SK-N-SH (cell line): Measurements from ENCODE around the gene ZNF385C.

Experiments
- CTCF ChIP-seq: fragments of 200-600 bp; sonication (generic); IDR thresholded peaks from 2 replicates; pipeline ENCODE4 v1.6.1; 2017; ENCODE audit warnings: antibody characterized with exemption, mild to moderate bottlenecking, moderate library complexity
- ELF1 ChIP-seq: IDR thresholded peaks from 2 replicates; pipeline ENCODE4 v1.4.0; 2012
- NRF1 ChIP-seq: IDR thresholded peaks from 2 replicates; pipeline ENCODE4 v1.6.1; 2012; ENCODE audit warnings: low read depth, mild to moderate bottlenecking, low read length
- PBX3 ChIP-seq: IDR thresholded peaks from 2 replicates; pipeline ENCODE4; 2012
- POLR2AphosphoS5 ChIP-seq: IDR thresholded peaks from 2 replicates; pipeline ENCODE4 v1.6.1; 2012; ENCODE audit warnings: low read depth, low read length
- REST ChIP-seq: IDR thresholded peaks from 2 replicates; pipeline ENCODE4 v1.6.1; 2012; ENCODE audit warnings: mild to moderate bottlenecking, low read depth, low read length, moderate library complexity
- USF2 ChIP-seq: fragments of 150-350 bp; IDR thresholded peaks from 2 replicates; pipeline ENCODE4 v1.6.1; 2017; ENCODE audit warnings: antibody characterized with exemption, low read length, low read depth, borderline replicate concordance

GRCh38 chr17:42018988-42019387 lies 79.3 kb downstream of the ZNF385C start:
- no peak for TF ChIP-seq POLR2AphosphoS5
- TF ChIP-seq ELF1, result no peak
- TF ChIP-seq PBX3, result no peak
- no peak for TF ChIP-seq CTCF
- no peak for TF ChIP-seq REST
- no peak for TF ChIP-seq USF2
- TF ChIP-seq NRF1, result no peak
